Naive thymus-derived CD8-positive, alpha-beta T cell (primary cell): Measurements from ENCODE around the gene SRP14. TPM values are rescaled to one million over a fixed set of nuclear protein-coding genes. Genes with fewer than 3 reads are reported as not detected.
"Not testable (repeated sequence)": the region's sequence is repeated elsewhere in the genome, so short reads cannot be mapped to it uniquely, and the experiment has no call there.

Experiments
- ATAC-seq, 2 donors: fragments of 150-1000 bp; cut with Tn5 transposase in 1 of 2; sonication (Bioruptor Pico), chemical (Tn5 transposase) in 1 of 2; 1 replicate in 1 of 2; 2 replicates in 1 of 2; pipeline ENCODE4 v1.10.0; 2021; ENCODE audit warnings: mild to moderate bottlenecking in 2 of 2, moderate library complexity in 2 of 2
- POLR2A ChIA-PET: fragments of 350-600 bp; sonication (Branson Sonifier 250); formaldehyde crosslinking; loops from one replicate; lab custom pipeline; 2021; ENCODE audit warnings: antibody characterized with exemption; lab: Charles Lee
- DNase-seq, 10 donors: peaks; one replicate each; pipeline versions ENCODE4 v3.0.0 to v3.0.0-alpha.2; 2020 to 2022
- H3K27ac Mint-ChIP-seq, 10 donors: one replicate each; pipeline ENCODE4 v1.8.0; 2020 to 2022; ENCODE audit warnings: mild to moderate bottlenecking in 10 of 10, mixed read lengths in 10 of 10, moderate library complexity in 4 of 10, inconsistent platforms in 1 of 10
- H3K27me3 Mint-ChIP-seq, 5 donors: one replicate each; pipeline ENCODE4 v1.8.0; 2021 to 2022; ENCODE audit warnings: mixed read lengths in 5 of 5
- H3K36me3 Mint-ChIP-seq, 3 donors: one replicate each; pipeline ENCODE4 v1.8.0; 2020 to 2022; ENCODE audit warnings: mixed read lengths in 3 of 3, mild to moderate bottlenecking in 2 of 3, inconsistent platforms in 1 of 3
- H3K4me1 Mint-ChIP-seq, 4 donors: one replicate each; pipeline ENCODE4 v1.8.0; 2021 to 2022; ENCODE audit warnings: mixed read lengths in 4 of 4
- H3K4me3 Mint-ChIP-seq, 10 donors: one replicate each; pipeline ENCODE4 v1.8.0; 2020 to 2022; ENCODE audit warnings: mild to moderate bottlenecking in 10 of 10, mixed read lengths in 10 of 10, moderate library complexity in 6 of 10, inconsistent platforms in 1 of 10
- H3K9me3 Mint-ChIP-seq, 9 donors: one replicate each; pipeline ENCODE4 v1.8.0; 2020 to 2022; ENCODE audit warnings: mixed read lengths in 9 of 9, mild to moderate bottlenecking in 3 of 9, inconsistent platforms in 1 of 9, moderate library complexity in 1 of 9
- polyA plus RNA-seq, 3 donors: library from polyadenylated mRNA; unstranded; fragments of 300-500 nt; fragmentation: Illumina TruSeq; gene quantifications; one replicate each; pipeline ENCODE4 v1.2.3, GENCODE V29; 2021
- total RNA-seq, 8 experiments: library from RNA in 2 of 8; stranded (reverse) in 2 of 8; gene quantifications; one replicate each; pipeline ENCODE4 v1.2.3 and lab custom pipeline; 2021 to 2026

SRP14 gene
- total and polyA plus RNA-seq, 5 experiments from 2014 or later, result 147 to 855 (median 705) TPM

DNA sequence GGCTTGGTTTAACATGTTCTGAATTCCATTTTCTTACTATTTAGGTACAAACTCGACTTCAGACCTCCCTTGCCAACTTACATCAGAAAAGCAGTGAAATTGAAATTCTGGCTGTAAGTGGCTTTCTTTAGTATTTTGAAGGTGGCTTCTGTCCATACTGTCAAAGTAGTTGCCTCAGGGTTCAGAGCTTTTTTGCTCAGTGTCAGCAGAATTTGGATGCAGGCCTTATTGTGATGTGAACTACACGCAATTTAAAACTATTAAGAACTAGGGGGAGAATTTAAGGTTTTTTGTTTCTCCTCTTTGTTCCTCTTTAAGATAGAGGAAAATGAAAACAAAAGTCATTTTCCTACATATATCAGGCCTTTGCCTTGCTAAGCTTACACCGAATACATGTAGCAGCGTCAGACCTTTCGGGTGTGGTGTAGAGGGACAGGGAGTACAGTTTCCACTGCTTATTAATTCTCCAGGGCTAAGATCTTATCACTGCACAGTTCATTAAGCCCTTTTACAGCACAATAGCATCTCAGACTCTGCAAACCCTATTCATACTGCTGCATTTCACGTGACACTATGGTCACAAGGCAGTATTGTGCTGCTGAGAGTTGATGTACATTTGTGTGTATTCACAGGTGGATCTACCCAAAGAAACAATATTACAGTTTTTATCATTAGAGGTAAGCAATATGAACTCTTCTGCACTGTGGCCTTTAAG is 6.7 kb downstream of the SRP14 start:
- POLR2A ChIA-PET, result no interaction called here

DNA sequence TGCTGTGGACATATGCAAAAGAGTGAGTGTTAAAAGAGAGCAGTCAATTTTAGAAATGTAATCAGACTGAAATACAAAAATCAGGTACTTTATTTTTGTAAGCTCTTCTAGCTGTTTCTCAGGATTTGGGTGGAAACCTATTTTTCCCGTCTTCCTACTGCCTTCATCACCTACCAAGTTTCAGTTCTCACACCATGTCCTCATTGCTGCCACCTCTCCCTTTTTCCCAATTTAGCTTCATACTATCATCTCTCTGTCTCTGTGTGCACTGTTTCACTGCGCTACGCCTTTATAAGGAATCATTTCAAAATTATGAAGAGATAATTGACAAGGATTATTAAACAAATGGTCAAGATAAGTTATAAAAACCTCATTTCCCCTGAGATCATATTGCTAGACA is 7.7 kb downstream of the SRP14 start:
- H3K4me3 Mint-ChIP-seq, result no peak overlapping the region
- H3K4me1 Mint-ChIP-seq, result peaks cover 1 to 5% (median 3%) of the 10 kb centered on the region in 4 donors
- DNase-seq (no peak), ATAC-seq (no peak)
- H3K36me3 Mint-ChIP-seq, result peaks cover 0 to 87% (median 12%) of the 10 kb centered on the region in 3 donors
- H3K9me3 Mint-ChIP-seq, result no peaks in the 10 kb centered on the region
- no peaks in the 10 kb centered on the region for H3K27me3 Mint-ChIP-seq
- POLR2A ChIA-PET, result interaction anchor here (0.7 kb wide), 1 partner anchor 249 kb away, joined by 3 read pairs; no protein-coding TSS in a partner anchor
- no peak overlapping the region for H3K27ac Mint-ChIP-seq

More for the DNA sequence above, 6.7 kb downstream of the SRP14 start:
- Mint-ChIP-seq H3K36me3 (peaks cover 0 to 89% (median 8%) of the 10 kb centered on the region in 3 donors), H3K4me1 (peaks cover 9 to 12% (median 10%) of the 10 kb centered on the region in 4 donors), H3K27me3 (no peaks in the 10 kb centered on the region), H3K4me3 (no peak overlapping the region), H3K27ac (peak overlapping the region in 1 of 10 donors; percentile 37), H3K9me3 (no peaks in the 10 kb centered on the region)
- DNase-seq (no peak), ATAC-seq (no peak)

DNA sequence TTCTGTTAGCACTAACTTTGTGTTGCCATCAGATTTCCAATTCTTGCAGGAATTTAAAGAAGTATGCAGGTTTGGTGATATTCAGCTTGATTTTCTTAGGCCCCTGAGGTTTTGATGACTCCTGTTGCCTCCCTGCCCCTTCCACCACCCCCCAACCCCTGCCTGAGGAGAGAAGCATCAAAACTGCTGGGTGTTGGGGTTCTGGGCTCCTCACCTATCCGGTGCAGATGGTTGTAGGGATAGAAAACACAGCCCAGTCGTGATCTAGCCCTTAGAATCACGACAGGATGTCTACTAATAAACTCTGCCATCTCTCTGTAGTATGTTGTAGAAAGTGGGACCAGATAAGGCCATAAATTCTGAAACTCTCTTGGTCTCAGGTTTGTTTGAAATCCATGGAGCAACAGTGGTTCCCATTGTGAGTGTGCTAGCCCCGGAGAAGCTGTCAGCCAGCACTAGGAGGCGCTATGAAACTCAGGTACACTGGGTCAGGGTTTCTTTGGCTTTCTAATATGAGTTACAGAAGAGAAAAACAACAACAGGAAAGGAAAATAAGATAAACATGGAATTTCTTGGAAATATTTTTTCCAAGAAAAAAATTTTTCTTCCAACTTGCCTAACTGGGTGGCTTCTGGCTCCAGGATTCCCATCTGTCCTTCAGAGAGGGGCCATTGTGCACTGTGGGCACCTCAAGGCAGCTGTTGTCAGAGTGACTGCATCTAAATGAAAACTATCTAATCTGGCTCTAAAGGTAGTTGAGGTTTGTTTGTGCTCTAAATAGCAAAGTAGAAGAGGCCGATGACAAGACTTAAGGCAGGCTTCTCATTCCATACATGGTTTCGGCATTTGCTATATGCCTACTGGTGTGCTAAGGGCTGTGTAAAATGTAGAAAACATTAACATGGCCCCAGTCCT is 8.7 kb downstream of the SRP14 start:
- no peaks in the 10 kb centered on the region for H3K27me3 Mint-ChIP-seq
- DNase-seq, result no peak
- no peaks in the 10 kb centered on the region for H3K9me3 Mint-ChIP-seq
- peaks cover 0 to 86% (median 11%) of the 10 kb centered on the region in 3 donors for H3K36me3 Mint-ChIP-seq
- ATAC-seq, result no peak
- no peak overlapping the region for H3K4me3 Mint-ChIP-seq
- POLR2A ChIA-PET, result no interaction called here
- peak overlapping the region in 5 of 10 donors; percentile 45 to 80 (median 48) for H3K27ac Mint-ChIP-seq
- H3K4me1 Mint-ChIP-seq, result peaks cover 0 to 3% (median 1%) of the 10 kb centered on the region in 4 donors

DNA sequence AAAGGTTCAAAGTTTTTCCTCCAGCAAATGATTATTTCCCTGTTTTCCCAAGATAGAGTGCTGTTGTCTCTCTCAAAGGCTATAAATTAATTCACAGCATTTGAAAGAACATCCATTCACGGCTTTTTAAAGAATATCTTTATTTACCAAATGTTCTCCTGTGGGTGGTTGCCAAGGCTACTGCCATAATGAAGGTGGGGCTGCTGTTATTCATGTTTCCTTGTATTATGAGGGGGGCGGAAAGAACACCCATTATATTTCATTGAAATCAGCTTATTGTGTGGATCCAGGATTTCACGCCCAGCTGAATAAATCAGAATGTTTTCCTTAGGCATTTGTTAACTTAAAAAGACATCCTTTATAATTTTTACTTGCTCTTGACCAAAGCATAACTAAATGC is 10.1 kb downstream of the SRP14 start:
- Mint-ChIP-seq H3K9me3 (no peaks in the 10 kb centered on the region), H3K36me3 (peaks cover 0 to 84% (median 17%) of the 10 kb centered on the region in 3 donors), H3K27me3 (no peaks in the 10 kb centered on the region), H3K4me3 (no peak overlapping the region), H3K27ac (peak overlapping the region in 2 of 10 donors; percentile 37 to 40), H3K4me1 (no peaks in the 10 kb centered on the region)
- DNase-seq (no peak), ATAC-seq (no peak)
- POLR2A ChIA-PET, result no interaction called here

DNA sequence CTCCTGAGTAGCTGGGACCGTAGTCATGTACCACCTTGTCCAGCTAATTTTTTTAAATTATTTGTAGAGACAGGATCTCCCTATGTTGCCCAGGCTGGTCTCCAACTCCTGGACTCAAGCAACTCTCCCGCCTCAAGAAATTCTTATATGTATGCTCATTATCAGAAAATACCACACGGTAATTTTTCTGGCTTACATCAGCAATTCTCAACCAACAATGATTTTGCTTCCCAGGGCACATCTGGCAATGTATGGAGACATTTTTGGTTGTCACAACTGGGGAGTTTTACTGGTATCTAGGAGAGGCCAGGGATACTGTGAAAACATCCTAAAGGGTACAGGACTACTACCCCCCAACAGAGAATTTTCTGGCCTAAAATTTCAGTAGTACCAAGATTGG is 10.8 kb downstream of the SRP14 start:
- peak overlapping the region in 1 of 10 donors; percentile 4 for H3K27ac Mint-ChIP-seq

DNA sequence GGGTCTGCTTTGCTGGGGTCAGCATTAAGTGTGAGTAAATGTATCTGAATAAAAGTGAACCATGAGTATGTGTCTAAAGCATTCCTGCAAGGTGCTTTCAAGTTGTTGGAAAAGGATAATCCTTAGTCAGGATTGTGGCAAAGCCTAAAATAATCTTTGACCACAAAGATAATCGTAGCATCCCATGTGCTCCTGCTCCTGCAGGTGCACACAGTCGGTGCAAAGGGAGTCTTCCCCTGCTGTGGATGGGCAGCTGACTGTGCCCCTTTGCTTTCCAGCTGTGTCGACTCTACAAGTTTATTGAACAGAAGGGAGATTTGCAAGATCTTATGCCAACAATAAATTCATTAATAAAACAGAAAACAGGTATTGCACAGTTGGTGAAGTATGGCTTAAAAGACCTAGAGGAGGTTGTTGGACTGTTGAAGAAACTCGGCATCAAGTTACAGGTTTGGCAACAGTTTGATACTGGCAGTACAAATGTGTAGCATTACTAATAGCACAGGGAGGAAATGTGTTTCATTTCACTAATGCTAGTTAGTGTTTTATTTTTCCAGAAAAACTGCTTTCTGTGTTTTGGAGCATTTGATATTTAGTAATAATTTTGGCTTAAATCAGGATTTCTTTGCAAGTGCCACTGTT is 22.6 kb downstream of the SRP14 start:
- DNase-seq, result no peak
- peaks cover 39 to 90% (median 57%) of the 10 kb centered on the region in 3 donors for H3K36me3 Mint-ChIP-seq
- no peak for ATAC-seq
- no peaks in the 10 kb centered on the region for H3K4me1 Mint-ChIP-seq
- H3K27ac Mint-ChIP-seq, result no peak overlapping the region
- no peaks in the 10 kb centered on the region for H3K27me3 Mint-ChIP-seq
- H3K4me3 Mint-ChIP-seq, result no peak overlapping the region
- H3K9me3 Mint-ChIP-seq, result peaks cover 0 to 23% (median 10%) of the 10 kb centered on the region in 9 donors
- POLR2A ChIA-PET, result no interaction called here

More for the DNA sequence above, 10.8 kb downstream of the SRP14 start:
- no peaks in the 10 kb centered on the region for H3K27me3 Mint-ChIP-seq
- DNase-seq, result no peak
- H3K36me3 Mint-ChIP-seq, result peaks cover 0 to 86% (median 21%) of the 10 kb centered on the region in 3 donors
- no peak overlapping the region for H3K4me3 Mint-ChIP-seq
- ATAC-seq, result no peak
- no peaks in the 10 kb centered on the region for H3K9me3 Mint-ChIP-seq
- POLR2A ChIA-PET, result no interaction called here
- no peaks in the 10 kb centered on the region for H3K4me1 Mint-ChIP-seq

DNA sequence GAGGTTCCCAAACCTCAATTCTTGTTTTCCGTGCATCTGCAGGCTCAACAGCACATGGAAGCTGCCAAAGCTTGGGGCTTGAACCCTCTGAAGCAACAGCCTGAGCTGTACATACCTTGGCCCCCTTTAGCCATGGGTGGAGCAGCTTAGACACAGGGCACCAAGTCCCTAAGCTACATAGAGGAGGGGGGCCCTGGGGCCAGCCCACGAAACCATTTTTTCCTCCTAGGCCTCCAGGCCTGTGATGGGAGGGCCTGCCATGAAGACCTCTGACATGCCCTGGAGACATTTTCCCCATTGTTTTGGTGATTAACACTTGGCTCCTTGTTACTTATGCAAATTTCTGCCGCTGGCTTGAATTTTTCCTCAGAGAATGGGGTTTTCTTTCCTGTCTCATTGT is 24.6 kb downstream of the SRP14 start:
- H3K27ac Mint-ChIP-seq, result no peak overlapping the region
- ATAC-seq (no peak), DNase-seq (no peak)
- POLR2A ChIA-PET, result no interaction called here
- H3K4me1 Mint-ChIP-seq, result no peaks in the 10 kb centered on the region
- H3K27me3 Mint-ChIP-seq, result no peaks in the 10 kb centered on the region
- H3K36me3 Mint-ChIP-seq, result peaks cover 40 to 90% (median 54%) of the 10 kb centered on the region in 3 donors
- no peak overlapping the region for H3K4me3 Mint-ChIP-seq
- H3K9me3 Mint-ChIP-seq, result peaks cover 0 to 23% (median 10%) of the 10 kb centered on the region in 9 donors

DNA sequence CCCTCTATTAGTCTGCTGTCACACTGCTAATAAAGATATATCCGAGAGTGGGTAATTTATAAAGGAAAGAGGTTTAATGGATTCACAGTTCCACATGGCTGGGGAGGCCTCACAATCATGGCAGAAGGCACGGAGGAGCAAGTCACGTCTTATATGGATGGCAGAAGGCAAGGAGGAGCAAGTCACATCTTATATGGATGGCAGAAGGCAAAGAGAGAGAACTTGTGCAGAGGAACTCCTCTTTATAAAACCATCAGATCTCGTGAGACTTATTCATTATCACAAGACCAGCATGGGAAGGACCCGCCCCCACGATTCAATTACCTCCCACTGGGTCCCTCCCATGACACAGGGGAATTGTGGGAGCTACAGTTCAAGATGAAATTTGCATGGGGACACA is 25.6 kb downstream of the SRP14 start:
- H3K27me3 Mint-ChIP-seq, DNase-seq, H3K4me3 Mint-ChIP-seq, POLR2A ChIA-PET, H3K27ac Mint-ChIP-seq, H3K4me1 Mint-ChIP-seq, ATAC-seq: not testable (repeated sequence)
- peaks cover 0 to 23% (median 10%) of the 10 kb centered on the region in 9 donors for H3K9me3 Mint-ChIP-seq
- peaks cover 45 to 89% (median 56%) of the 10 kb centered on the region in 3 donors for H3K36me3 Mint-ChIP-seq

DNA sequence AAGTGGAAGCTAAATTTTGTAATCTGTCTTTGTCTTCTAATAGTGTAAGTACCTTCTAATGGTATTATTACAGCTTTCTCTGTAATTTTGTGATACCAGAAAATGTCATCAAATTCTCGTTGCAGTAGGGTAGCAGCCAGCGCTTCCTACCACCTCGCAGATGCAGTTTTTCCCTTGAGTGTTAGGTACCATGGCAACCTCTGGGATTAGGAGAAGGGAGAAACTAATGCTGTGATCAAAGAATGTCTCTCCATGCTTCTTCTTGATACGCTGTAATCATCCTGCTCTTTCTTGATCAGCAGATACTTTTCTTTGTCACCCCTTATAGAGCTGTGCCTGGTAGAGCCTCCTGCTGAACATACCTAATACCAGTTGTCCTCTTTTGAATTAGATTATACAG is 27.7 kb downstream of the SRP14 start:
- no peak for ATAC-seq
- Mint-ChIP-seq H3K4me3 (no peak overlapping the region), H3K9me3 (peaks cover 0 to 23% (median 10%) of the 10 kb centered on the region in 9 donors), H3K27me3 (no peaks in the 10 kb centered on the region), H3K4me1 (peaks cover 0 to 1% (median 0%) of the 10 kb centered on the region in 4 donors), H3K36me3 (peaks cover 46 to 91% (median 62%) of the 10 kb centered on the region in 3 donors), H3K27ac (no peak overlapping the region)
- POLR2A ChIA-PET, result no interaction called here
- DNase-seq, result no peak

DNA sequence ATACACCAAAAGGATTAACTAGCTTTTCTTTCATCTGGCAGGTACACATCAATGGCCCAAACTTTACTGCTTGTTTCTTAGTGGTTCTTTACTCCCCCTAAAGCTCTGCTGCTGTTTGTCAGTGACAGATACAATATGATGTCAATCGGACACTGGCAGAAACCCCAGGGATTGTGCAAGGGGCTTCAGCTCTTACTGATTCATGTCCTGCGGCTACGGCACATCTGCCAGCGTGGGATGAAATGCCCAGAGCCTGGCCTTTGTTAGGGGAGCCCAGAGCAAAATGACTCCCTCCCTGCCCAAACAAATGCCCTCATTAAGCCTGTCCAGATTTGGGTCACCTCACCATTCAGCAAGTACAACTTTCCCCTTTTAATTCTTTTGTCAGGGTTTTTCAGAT is 28.3 kb downstream of the SRP14 start:
- Mint-ChIP-seq H3K27me3 (no peaks in the 10 kb centered on the region), H3K4me1 (peaks cover 0 to 1% (median 0%) of the 10 kb centered on the region in 4 donors), H3K27ac (no peak overlapping the region), H3K4me3 (no peak overlapping the region), H3K9me3 (peaks cover 0 to 23% (median 10%) of the 10 kb centered on the region in 9 donors), H3K36me3 (peaks cover 44 to 91% (median 61%) of the 10 kb centered on the region in 3 donors)
- POLR2A ChIA-PET, result no interaction called here
- ATAC-seq (no peak), DNase-seq (no peak)

DNA sequence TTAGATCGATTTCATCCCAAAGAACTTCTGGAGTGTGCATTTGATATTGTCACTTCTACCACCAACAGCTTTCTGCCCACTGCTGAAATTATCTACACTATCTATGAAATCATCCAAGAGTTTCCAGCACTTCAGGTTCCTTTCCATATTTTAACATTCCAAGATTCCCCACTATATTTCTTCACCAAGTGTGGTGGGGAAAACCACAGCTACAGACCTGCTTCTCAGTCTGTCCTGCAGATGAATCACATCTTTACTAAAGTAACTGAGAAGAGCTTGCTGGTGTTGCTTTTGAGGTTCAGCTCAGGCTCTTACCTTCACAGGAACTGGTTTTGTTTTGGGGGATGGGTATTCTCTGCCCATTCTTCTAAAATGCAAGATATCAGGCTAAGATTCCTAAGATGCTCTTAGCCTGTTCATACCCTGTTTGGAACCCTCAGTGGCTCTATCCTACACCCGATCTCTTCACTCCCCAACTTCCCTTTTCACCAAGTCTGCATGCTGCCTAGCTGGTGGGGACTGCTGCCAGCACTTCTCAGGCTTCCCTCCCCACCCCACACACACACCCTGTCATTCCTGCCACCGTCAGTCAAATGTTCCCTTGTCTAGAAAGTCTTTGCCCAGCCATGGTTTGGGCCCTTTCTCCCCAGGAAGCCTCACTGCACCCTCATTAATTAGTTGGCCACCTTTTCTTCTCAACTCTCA is 30.8 kb downstream of the SRP14 start:
- POLR2A ChIA-PET, result no interaction called here
- Mint-ChIP-seq H3K36me3 (peaks cover 23 to 88% (median 45%) of the 10 kb centered on the region in 3 donors), H3K4me3 (no peak overlapping the region), H3K27ac (no peak overlapping the region), H3K27me3 (no peaks in the 10 kb centered on the region), H3K9me3 (peaks cover 0 to 3% (median under 1%) of the 10 kb centered on the region in 9 donors), H3K4me1 (peaks cover 0 to 1% (median 0%) of the 10 kb centered on the region in 4 donors)
- no peak for DNase-seq
- ATAC-seq, result no peak

DNA sequence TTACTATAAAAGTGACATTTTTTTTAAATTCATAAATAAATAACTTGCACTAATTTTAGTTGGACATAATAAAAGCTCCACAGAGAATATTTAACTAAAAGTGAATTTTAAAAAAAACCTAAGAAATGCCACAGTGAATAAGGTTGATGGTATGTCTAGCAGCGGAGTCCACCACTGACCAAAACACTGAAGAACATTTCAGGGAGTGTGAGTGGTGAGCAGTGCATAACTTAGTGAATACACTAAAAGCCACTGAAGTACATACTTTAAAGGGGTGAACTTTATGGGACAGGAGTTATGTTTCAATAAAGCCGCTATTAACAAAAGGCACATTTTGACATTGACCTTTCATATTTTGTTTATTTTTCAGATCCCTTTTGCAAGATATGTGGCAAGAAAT is 32.3 kb downstream of the SRP14 start:
- H3K27ac Mint-ChIP-seq, result no peak overlapping the region
- H3K4me3 Mint-ChIP-seq, result no peak overlapping the region
- H3K4me1 Mint-ChIP-seq, result peaks cover 0 to 1% (median 0%) of the 10 kb centered on the region in 4 donors
- H3K36me3 Mint-ChIP-seq, result peaks cover 16 to 86% (median 31%) of the 10 kb centered on the region in 3 donors
- H3K27me3 Mint-ChIP-seq, result no peaks in the 10 kb centered on the region
- POLR2A ChIA-PET, result no interaction called here
- no peaks in the 10 kb centered on the region for H3K9me3 Mint-ChIP-seq
- ATAC-seq (no peak), DNase-seq (no peak)
